Ascending aorta (tissue), 2 donors: Measurements from ENCODE around the gene HCK. TPM values are rescaled to one million over a fixed set of nuclear protein-coding genes. Genes with fewer than 3 reads are reported as not detected.

Experiments used
- DNase-seq, 2 donors: peaks; one replicate each; pipeline ENCODE4 v3.0.0-alpha.2; 2019; ENCODE audit warnings: low spot score in 2 of 2
- H3K27ac ChIP-seq, 2 donors: fragments of 200-600 bp; sonication (generic); one replicate each; pipeline ENCODE4 v1.5.1; 2016 to 2017; ENCODE audit warnings: mild to moderate bottlenecking in 1 of 2
- H3K27me3 ChIP-seq: fragments of 200-600 bp; sonication (generic); one replicate; pipeline ENCODE4 v1.5.1; 2017
- H3K36me3 ChIP-seq, 2 donors: fragments of 200-600 bp; sonication (generic); one replicate each; pipeline ENCODE4 v1.5.1; 2016
- H3K4me1 ChIP-seq, 2 donors: fragments of 200-600 bp; sonication (generic); one replicate each; pipeline ENCODE4 v1.5.1; 2016 to 2017; ENCODE audit warnings: mild to moderate bottlenecking in 1 of 2
- H3K4me3 ChIP-seq, 2 donors: fragments of 200-600 bp; sonication (generic); one replicate each; pipeline ENCODE4 v1.5.1; 2016 to 2017; ENCODE audit warnings: mild to moderate bottlenecking in 1 of 2
- H3K9me3 ChIP-seq, 2 donors: fragments of 200-600 bp; sonication (generic); one replicate each; pipeline ENCODE4 v1.5.1; 2016
- CTCF ChIP-seq, 3 experiments: fragments of 200-600 bp in 2 of 3; fragments of 450-650 bp in 1 of 3; sonication (generic) in 2 of 3; IDR thresholded peaks; one replicate each; pipeline ENCODE4 v1.5.1; 2016 to 2019; ENCODE audit warnings: antibody characterized with exemption in 3 of 3, mild to moderate bottlenecking in 1 of 3, moderate library complexity in 1 of 3
- intact Hi-C: fragments of 100-400 bp; cut with DNase I; formaldehyde crosslinking; loops from one replicate; pipeline ENCODE4 v1.15.1; 2023
- total RNA-seq: library from RNA; depleted of rRNA; stranded (reverse); fragments of >200 nt; gene quantifications from one replicate; pipeline ENCODE4 v1.1.0, GENCODE V29; 2016

HCK gene
- total RNA-seq, 1 donor from 2014 or later, result 16.8 TPM

- no peak for TF ChIP-seq CTCF (IDR thresholded peaks at IDR 0.05)
- no peak for DNase-seq
- no peaks in the 10 kb centered on the region for H3K4me1 ChIP-seq
- H3K36me3 ChIP-seq, result no peaks in the 10 kb centered on the region
- no peaks in the 10 kb centered on the region for H3K27me3 ChIP-seq
- no peak overlapping the region for H3K27ac ChIP-seq
- H3K9me3 ChIP-seq, result no peaks in the 10 kb centered on the region
- intact Hi-C loops, result no loop called here
- H3K4me3 ChIP-seq, result no peak overlapping the region
Observed at GRCh38 chr20:32078322-32078721, 26.3 kb downstream of the HCK start.

- H3K9me3 ChIP-seq, result no peaks in the 10 kb centered on the region
- intact Hi-C loops, result no loop called here
Observed at GRCh38 chr20:32078791-32079190, 26.7 kb downstream of the HCK start.

GRCh38 chr20:32079655-32080109, 27.6 kb downstream of the HCK start:
- DNase-seq, result no peak
- TF ChIP-seq CTCF (IDR thresholded peaks at IDR 0.05), result no peak
- Histone ChIP-seq H3K27ac (no peak overlapping the region), H3K36me3 (no peaks in the 10 kb centered on the region), H3K27me3 (no peaks in the 10 kb centered on the region), H3K9me3 (no peaks in the 10 kb centered on the region), H3K4me3 (no peak overlapping the region), H3K4me1 (no peaks in the 10 kb centered on the region)
- intact Hi-C loops, result no loop called here

More at GRCh38 chr20:32078791-32079190, 26.7 kb downstream of the HCK start:
- no peaks in the 10 kb centered on the region for H3K36me3 ChIP-seq
- no peak overlapping the region for H3K4me3 ChIP-seq
- H3K4me1 ChIP-seq, result no peaks in the 10 kb centered on the region
- DNase-seq, result no peak
- TF ChIP-seq CTCF (IDR thresholded peaks at IDR 0.05), result no peak
- H3K27ac ChIP-seq, result no peak overlapping the region
- no peaks in the 10 kb centered on the region for H3K27me3 ChIP-seq

- H3K27ac ChIP-seq, result no peak overlapping the region
- no peak overlapping the region for H3K4me3 ChIP-seq
- intact Hi-C loops, result no loop called here
- no peaks in the 10 kb centered on the region for H3K36me3 ChIP-seq
- no peaks in the 10 kb centered on the region for H3K9me3 ChIP-seq
- H3K4me1 ChIP-seq, result no peaks in the 10 kb centered on the region
- TF ChIP-seq CTCF (IDR thresholded peaks at IDR 0.05), result no peak
- DNase-seq, result no peak
- H3K27me3 ChIP-seq, result no peaks in the 10 kb centered on the region
Observed at GRCh38 chr20:32080783-32081182, 28.7 kb downstream of the HCK start.

- no peak for DNase-seq
- Histone ChIP-seq H3K9me3 (no peaks in the 10 kb centered on the region), H3K27me3 (no peaks in the 10 kb centered on the region), H3K4me1 (no peaks in the 10 kb centered on the region), H3K27ac (no peak overlapping the region), H3K4me3 (no peak overlapping the region), H3K36me3 (no peaks in the 10 kb centered on the region)
- TF ChIP-seq CTCF (IDR thresholded peaks at IDR 0.05), result no peak
- intact Hi-C loops, result no loop called here
Observed at GRCh38 chr20:32083469-32083868, 31.4 kb downstream of the HCK start.

- no peak for TF ChIP-seq CTCF (IDR thresholded peaks at IDR 0.05)
- Histone ChIP-seq H3K4me3 (no peak overlapping the region), H3K27me3 (no peaks in the 10 kb centered on the region), H3K4me1 (no peaks in the 10 kb centered on the region), H3K36me3 (no peaks in the 10 kb centered on the region), H3K27ac (no peak overlapping the region), H3K9me3 (no peaks in the 10 kb centered on the region)
- intact Hi-C loops, result no loop called here
- DNase-seq, result no peak
Observed at GRCh38 chr20:32087070-32087469, 35.0 kb downstream of the HCK start.
